GM12865 (cell line): ENCODE measurements around the gene HBG2.
"Not testable (repeated sequence)": the region's sequence is repeated elsewhere in the genome, so short reads cannot be mapped to it uniquely, and the experiment has no call there.

Experiments
- DNase-seq: peaks from one replicate; pipeline ENCODE4 v3.0.0; 2010; ENCODE audit warnings: low read depth
- H3K4me3 ChIP-seq: 2 replicates; pipeline ENCODE4 v1.5.1; 2011; ENCODE audit warnings: mild to moderate bottlenecking, low read depth, low read length, control low read depth
- TF ChIP-seq, protein P1 (sequence below): IDR thresholded peaks from 2 replicates; pipeline ENCODE4 v1.5.1; 2011; ENCODE audit warnings: low read length, control low read depth, low read depth, inconsistent platforms; ENCODE audit not compliant: insufficient read depth; ENCODE audit errors: missing control alignments

Gene HBG2

DNA sequence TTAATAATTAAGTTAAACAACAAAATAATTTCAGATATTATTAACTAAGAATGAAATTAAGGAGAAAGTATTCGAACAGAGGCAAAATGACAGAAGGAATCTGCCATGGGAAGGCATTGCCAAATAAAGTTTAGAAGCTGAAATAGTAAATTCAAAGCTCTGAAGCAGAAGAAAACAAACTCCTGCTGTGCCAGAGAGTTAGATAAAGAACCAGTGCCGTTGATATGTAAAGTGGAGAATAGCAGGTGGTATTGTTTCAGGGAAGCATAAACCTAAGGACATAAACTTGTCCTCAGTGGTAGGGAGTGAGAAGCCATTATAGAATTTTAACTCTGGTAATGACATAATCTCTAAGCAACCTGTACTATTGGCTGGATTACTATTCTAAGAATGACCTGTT is 2.7 kb upstream of the HBG2 start:
- DNase-seq = no peak
- TF ChIP-seq, protein P1, sequence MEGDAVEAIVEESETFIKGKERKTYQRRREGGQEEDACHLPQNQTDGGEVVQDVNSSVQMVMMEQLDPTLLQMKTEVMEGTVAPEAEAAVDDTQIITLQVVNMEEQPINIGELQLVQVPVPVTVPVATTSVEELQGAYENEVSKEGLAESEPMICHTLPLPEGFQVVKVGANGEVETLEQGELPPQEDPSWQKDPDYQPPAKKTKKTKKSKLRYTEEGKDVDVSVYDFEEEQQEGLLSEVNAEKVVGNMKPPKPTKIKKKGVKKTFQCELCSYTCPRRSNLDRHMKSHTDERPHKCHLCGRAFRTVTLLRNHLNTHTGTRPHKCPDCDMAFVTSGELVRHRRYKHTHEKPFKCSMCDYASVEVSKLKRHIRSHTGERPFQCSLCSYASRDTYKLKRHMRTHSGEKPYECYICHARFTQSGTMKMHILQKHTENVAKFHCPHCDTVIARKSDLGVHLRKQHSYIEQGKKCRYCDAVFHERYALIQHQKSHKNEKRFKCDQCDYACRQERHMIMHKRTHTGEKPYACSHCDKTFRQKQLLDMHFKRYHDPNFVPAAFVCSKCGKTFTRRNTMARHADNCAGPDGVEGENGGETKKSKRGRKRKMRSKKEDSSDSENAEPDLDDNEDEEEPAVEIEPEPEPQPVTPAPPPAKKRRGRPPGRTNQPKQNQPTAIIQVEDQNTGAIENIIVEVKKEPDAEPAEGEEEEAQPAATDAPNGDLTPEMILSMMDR = no peak
- no peak overlapping the region for H3K4me3 ChIP-seq

DNA sequence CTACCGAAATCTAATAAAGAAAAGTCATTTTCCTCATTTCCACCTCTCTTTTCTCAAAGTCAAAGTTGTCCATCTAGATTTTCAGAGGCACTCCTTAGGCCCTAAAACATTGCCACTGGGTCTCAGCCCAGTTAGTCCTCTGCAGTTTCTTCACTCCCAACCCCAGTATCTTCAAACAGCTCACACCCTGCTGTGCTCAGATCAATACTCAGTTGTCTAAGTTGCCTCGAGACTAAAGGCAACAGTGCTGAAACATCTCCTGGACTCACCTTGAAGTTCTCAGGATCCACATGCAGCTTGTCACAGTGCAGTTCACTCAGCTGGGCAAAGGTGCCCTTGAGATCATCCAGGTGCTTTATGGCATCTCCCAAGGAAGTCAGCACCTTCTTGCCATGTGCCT is 558 bp downstream of the HBG2 start:
- not testable (repeated sequence) for DNase-seq

DNA sequence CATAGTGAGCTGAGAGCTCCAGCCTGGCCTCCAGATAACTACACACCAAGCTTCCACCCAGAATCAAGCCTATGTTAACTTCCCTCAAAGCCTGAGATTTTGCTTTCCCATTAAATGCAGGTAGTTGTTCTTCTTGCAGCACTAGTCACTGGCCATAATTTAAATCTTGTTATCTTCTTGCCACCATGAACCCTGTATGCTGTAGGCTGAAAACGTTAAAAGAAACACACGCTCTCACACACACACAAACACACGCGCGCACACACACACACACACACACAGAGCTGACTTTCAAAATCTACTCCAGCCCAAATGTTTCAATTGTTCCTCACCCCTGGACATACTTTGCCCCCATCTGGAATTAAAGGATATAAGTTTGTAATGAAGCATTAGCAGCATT is 1.1 kb downstream of the HBG2 start:
- DNase-seq, H3K4me3 ChIP-seq: not testable (repeated sequence)

More for the DNA sequence above, 558 bp downstream of the HBG2 start:
- not testable (repeated sequence) for H3K4me3 ChIP-seq

DNA sequence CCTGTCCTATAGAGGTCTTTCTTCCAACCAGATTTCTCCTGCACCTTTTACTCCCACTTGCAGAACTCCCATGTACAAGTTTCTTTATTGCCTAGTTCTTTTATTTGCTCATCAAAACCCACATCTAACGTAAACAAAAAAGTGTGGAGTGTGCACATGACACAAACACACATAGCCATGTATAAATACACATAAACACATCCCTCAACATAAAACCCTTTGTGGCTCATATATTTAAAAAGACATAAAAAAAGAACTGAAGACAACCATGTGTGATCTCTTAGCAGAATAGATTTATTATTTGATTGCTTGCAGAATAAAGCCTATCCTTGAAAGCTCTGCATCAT is 1.7 kb downstream of the HBG2 start:
- DNase-seq = no peak
- H3K4me3 ChIP-seq = no peak overlapping the region
- TF ChIP-seq, protein P1 = no peak

DNA sequence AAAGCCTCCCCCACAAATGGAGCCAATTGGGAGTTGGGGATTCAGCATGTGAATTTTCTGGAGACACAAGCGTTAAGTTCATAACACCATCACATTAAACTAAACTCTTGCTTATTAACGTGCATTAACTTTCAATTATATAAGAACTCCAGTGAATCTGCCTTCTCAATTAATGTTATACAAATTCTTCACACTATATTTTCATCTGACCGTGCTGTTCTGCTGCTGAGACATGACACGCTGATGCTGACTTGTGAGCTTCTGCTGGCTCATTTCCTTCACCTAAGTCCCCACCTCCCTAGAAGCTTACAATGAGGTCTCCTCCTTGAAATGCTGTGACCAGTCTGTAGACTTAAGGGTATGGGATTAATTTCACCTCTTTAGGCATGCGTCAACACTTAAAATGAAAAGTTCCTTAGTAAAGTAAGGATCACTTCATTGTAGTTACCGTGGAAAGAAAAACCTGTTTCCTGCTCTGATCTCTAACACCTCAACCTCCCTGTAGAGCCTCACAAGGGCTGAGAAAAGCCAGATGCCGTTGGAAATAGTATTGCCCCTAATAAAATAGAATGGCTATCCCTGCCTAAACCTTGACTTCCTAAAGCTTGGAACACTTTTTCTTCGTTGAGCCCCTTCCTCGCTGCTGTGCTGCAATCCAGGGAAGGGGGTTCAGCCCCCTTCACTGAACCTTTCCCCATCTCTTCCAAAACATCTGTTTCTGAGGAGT is 2.2 kb downstream of the HBG2 start:
- DNase-seq = no peak
- no peak overlapping the region for H3K4me3 ChIP-seq
- TF ChIP-seq, protein P1 = no peak

DNA sequence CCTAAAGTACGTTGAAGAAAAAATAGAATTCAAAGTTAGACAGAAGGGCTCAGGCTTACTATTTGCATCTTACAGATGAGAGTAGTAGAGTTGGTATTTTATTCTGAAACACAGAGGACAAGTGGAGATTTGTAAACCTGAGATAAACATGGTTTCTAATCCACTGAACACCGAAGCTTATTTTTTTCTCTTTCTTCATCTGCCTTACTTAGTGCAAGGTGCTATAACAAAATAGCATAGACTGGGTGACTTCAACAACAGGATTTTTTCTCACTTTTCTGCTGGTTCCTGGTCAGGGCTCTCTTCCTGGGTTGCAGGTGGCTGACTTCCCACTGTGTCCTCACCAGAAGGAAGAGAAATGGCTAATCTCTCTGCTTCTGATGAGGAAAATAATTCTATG is 2.8 kb downstream of the HBG2 start:
- DNase-seq = no peak
- H3K4me3 ChIP-seq = no peak overlapping the region
- TF ChIP-seq, protein P1 = no peak

DNA sequence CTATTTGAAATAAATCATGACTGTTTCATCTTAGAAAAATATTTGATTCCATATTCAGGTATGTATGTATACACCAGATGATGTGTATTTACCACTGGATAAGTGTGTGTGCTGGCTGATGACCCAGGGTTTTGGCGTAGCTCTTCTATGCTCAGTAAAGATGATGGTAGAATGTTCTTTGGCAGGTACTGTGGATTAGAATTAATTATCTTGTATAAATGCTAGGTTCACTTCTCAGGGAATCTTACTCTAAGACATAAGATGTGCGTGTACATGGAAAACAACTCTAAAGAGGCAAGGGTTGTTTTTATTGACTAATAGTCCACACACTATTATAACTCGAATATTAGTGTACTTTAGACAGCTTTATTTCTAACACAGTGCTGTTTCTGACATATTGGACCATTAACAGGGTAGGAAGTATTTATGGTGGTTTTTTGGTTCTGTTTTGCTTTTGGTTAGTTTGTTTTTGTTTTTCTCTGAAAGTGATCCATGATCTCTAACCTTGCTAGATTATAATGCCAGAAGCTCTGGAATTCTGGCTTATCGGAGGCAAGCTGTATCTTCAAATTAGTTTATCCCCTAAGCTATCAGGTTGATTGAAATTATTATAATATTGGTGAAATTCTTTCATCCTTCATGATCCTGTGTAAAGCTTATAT is 3.9 kb downstream of the HBG2 start:
- no peak overlapping the region for H3K4me3 ChIP-seq
- TF ChIP-seq, protein P1 = no peak
- DNase-seq = no peak

DNA sequence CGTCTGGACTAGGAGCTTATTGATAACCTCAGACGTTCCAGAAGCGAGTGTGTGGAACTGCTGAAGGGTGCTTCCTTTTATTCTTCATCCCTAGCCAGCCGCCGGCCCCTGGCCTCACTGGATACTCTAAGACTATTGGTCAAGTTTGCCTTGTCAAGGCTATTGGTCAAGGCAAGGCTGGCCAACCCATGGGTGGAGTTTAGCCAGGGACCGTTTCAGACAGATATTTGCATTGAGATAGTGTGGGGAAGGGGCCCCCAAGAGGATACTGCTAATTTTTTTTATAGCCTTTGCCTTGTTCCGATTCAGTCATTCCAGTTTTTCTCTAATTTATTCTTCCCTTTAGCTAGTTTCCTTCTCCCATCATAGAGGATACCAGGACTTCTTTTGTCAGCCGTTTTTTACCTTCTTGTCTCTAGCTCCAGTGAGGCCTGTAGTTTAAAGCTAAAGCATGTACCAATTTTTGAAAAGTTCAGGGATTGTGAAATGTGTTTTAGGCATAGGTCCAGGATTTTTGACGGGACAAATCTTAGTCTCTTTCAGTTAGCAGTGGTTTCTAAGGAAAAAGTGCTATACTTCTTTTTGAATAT is 4.7 kb downstream of the HBG2 start, which contains the start of gene HBG1:
Gene HBG1, minus strand, starts transcription at position 51 of the 590 bp plus-strand sequence. CDS start 53 bp downstream, outside the sequence.
- H3K4me3 ChIP-seq, DNase-seq: not testable (repeated sequence)

DNA sequence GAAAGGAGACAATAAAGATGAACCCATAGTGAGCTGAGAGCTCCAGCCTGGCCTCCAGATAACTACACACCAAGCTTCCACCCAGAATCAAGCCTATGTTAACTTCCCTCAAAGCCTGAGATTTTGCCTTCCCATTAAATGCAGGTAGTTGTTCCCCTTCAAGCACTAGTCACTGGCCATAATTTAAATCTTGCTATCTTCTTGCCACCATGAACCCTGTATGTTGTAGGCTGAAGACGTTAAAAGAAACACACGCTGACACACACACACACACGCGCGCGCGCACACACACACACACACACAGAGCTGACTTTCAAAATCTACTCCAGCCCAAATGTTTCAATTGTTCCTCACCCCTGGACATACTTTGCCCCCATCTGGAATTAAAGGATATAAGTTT is 6.1 kb downstream of the HBG2 start:
- not testable (repeated sequence) for DNase-seq, H3K4me3 ChIP-seq
